ENCODE measurements around the gene ZBTB16. TPM values are rescaled to one million over a fixed set of nuclear protein-coding genes. Genes with fewer than 3 reads are reported as not detected.

The ZBTB16 gene
- total and polyA plus RNA-seq, 2 of the 13 experiments (the other 11 are each of a cell fraction or from before 2014, with no cell fraction given): not detected

GRCh38 chr11:114242032-114242431, 182.5 kb downstream of the ZBTB16 start:
- POLR2A ChIA-PET: no interaction called here
- H3K4me3 ChIP-seq (replicated peaks in 1 of 3; ENCODE audit: insufficient read depth in 1 of 3, low read depth in 2 of 3, low read length in 3 of 3): no peak overlapping the region
- no peaks in the 10 kb centered on the region for H3K9me3 ChIP-seq (ENCODE audit: low read length)
- H3K79me2 ChIP-seq (ENCODE audit: insufficient read depth, low read length): no peaks in the 10 kb centered on the region
- no peak overlapping the region for H3K9ac ChIP-seq (ENCODE audit: insufficient read depth, low read depth, low read length)
- H3K27me3 ChIP-seq (ENCODE audit: control insufficient read depth in 1 of 2, insufficient read depth in 2 of 2, low read length in 2 of 2): peaks cover 1 to 6% of the 10 kb centered on the region in 2 experiments; a peak in 2 of 5 replicates
- no peaks in the 10 kb centered on the region for H3K36me3 ChIP-seq (replicated peaks in 1 of 2; ENCODE audit: control insufficient read depth in 1 of 2, insufficient read depth in 2 of 2, low read length in 2 of 2)
- H3K27ac ChIP-seq (ENCODE audit: extremely low read length, insufficient read depth, low read length): no peak overlapping the region
- in situ Hi-C loops (cut with HindIII; ENCODE audit: extremely low pct_ligation_motif_present, low pct_unique_long_range_greater_than_20kb) (no loop called here), intact Hi-C loops (cut with micrococcal nuclease; ENCODE audit: unreplicated experiment) (no loop called here)
- TF ChIP-seq, protein P1, sequence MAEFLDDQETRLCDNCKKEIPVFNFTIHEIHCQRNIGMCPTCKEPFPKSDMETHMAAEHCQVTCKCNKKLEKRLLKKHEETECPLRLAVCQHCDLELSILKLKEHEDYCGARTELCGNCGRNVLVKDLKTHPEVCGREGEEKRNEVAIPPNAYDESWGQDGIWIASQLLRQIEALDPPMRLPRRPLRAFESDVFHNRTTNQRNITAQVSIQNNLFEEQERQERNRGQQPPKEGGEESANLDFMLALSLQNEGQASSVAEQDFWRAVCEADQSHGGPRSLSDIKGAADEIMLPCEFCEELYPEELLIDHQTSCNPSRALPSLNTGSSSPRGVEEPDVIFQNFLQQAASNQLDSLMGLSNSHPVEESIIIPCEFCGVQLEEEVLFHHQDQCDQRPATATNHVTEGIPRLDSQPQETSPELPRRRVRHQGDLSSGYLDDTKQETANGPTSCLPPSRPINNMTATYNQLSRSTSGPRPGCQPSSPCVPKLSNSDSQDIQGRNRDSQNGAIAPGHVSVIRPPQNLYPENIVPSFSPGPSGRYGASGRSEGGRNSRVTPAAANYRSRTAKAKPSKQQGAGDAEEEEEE (CRISPR knock-in tag; IDR thresholded peaks at IDR 0.05; ENCODE audit: borderline replicate concordance): no peak
- no peak for TF ChIP-seq TCF7 (IDR thresholded peaks at IDR 0.05; ENCODE audit: low read depth)
- H3K4me1 ChIP-seq (ENCODE audit: insufficient read depth, low read length): no peaks in the 10 kb centered on the region
- FAIRE-seq (no peak), ATAC-seq (no peak), DNase-seq (ENCODE audit: low spot score) (no peak)
- H3K4me2 ChIP-seq (ENCODE audit: low read depth, low read length): no peak overlapping the region
- 80% methylated on average over 6 of the region's 15 CpGs for WGBS (ENCODE audit: low lambda C conversion rate)
- BruUV-seq (replicated peaks): no TSS peak
- H4K20me1 ChIP-seq (ENCODE audit: insufficient read depth, low read length): no peaks in the 10 kb centered on the region
- CTCF ChIA-PET (ENCODE audit: low intra/inter-chr PET ratio, low total read pairs): no interaction called here
- no peak overlapping the region for H2AFZ ChIP-seq (ENCODE audit: low read length)

- H3K27ac ChIP-seq (ENCODE audit: extremely low read length, insufficient read depth, low read length): no peak overlapping the region
- 37% methylated on average over 14 of the region's 14 CpGs for WGBS (ENCODE audit: low lambda C conversion rate)
- H3K27me3 ChIP-seq (ENCODE audit: control insufficient read depth in 1 of 2, insufficient read depth in 2 of 2, low read length in 2 of 2): peaks cover 1 to 6% of the 10 kb centered on the region in 2 experiments; a peak in 2 of 5 replicates
- FAIRE-seq (no peak), DNase-seq (ENCODE audit: low spot score) (no peak), ATAC-seq (no peak)
- no peaks in the 10 kb centered on the region for H3K4me1 ChIP-seq (ENCODE audit: insufficient read depth, low read length)
- ChIA-PET POLR2A (no interaction called here), CTCF (ENCODE audit: low intra/inter-chr PET ratio, low total read pairs) (no interaction called here)
- no peaks in the 10 kb centered on the region for H4K20me1 ChIP-seq (ENCODE audit: insufficient read depth, low read length)
- BruUV-seq (replicated peaks): no TSS peak
- no peak overlapping the region for H3K9ac ChIP-seq (ENCODE audit: insufficient read depth, low read depth, low read length)
- H3K36me3 ChIP-seq (replicated peaks in 1 of 2; ENCODE audit: control insufficient read depth in 1 of 2, insufficient read depth in 2 of 2, low read length in 2 of 2): no peaks in the 10 kb centered on the region
- H2AFZ ChIP-seq (ENCODE audit: low read length): no peak overlapping the region
- no peak overlapping the region for H3K4me3 ChIP-seq (replicated peaks in 1 of 3; ENCODE audit: insufficient read depth in 1 of 3, low read depth in 2 of 3, low read length in 3 of 3)
- in situ Hi-C loops (cut with HindIII; ENCODE audit: extremely low pct_ligation_motif_present, low pct_unique_long_range_greater_than_20kb): no loop called here
- TF ChIP-seq CEBPB (IDR thresholded peaks at IDR 0.05; ENCODE audit: borderline replicate concordance, low read depth, low read length): peak; percentile 67; the same call in 1 of the 2 replicates
- TF ChIP-seq, protein P2, sequence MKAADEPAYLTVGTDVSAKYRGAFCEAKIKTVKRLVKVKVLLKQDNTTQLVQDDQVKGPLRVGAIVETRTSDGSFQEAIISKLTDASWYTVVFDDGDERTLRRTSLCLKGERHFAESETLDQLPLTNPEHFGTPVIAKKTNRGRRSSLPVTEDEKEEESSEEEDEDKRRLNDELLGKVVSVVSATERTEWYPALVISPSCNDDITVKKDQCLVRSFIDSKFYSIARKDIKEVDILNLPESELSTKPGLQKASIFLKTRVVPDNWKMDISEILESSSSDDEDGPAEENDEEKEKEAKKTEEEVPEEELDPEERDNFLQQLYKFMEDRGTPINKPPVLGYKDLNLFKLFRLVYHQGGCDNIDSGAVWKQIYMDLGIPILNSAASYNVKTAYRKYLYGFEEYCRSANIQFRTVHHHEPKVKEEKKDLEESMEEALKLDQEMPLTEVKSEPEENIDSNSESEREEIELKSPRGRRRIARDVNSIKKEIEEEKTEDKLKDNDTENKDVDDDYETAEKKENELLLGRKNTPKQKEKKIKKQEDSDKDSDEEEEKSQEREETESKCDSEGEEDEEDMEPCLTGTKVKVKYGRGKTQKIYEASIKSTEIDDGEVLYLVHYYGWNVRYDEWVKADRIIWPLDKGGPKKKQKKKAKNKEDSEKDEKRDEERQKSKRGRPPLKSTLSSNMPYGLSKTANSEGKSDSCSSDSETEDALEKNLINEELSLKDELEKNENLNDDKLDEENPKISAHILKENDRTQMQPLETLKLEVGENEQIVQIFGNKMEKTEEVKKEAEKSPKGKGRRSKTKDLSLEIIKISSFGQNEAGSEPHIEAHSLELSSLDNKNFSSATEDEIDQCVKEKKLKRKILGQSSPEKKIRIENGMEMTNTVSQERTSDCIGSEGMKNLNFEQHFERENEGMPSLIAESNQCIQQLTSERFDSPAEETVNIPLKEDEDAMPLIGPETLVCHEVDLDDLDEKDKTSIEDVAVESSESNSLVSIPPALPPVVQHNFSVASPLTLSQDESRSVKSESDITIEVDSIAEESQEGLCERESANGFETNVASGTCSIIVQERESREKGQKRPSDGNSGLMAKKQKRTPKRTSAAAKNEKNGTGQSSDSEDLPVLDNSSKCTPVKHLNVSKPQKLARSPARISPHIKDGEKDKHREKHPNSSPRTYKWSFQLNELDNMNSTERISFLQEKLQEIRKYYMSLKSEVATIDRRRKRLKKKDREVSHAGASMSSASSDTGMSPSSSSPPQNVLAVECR (CRISPR knock-in tag; IDR thresholded peaks at IDR 0.05; ENCODE audit: borderline replicate concordance): no peak
- H3K79me2 ChIP-seq (ENCODE audit: insufficient read depth, low read length): no peaks in the 10 kb centered on the region
- no peak overlapping the region for H3K4me2 ChIP-seq (ENCODE audit: low read depth, low read length)
- H3K9me3 ChIP-seq (ENCODE audit: low read length): no peaks in the 10 kb centered on the region
- intact Hi-C loops (cut with micrococcal nuclease; ENCODE audit: unreplicated experiment): no loop called here
These were observed 184.2 kb downstream of the ZBTB16 start for GRCh38 chr11:114243461-114244372.

Data from HepG2 (cell line).